ENCODE data around the gene CCDC13.

DNA sequence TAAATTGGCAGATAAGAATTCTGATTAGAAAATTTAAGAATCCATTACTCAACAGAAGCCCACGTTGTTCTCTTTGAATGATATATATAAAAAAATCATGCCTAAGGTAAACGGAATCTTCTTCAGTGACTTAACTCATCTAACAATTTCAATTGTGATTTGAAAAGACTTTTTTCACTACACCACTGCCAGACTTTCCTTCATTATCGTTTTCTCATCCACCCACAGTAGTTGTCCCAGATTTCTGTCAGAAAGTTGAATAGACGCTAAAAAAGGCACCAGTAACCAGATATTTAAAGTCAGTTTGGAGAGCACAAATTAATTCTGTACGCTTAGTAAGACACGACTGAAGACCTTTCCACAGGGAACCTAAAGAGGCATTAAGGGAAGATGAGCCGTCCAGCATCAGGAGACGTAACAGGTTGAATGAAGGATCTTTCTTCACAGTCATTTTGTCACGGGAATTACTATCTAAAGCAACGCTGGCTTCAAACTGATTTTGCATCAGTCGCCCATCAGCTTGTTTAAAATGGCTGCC is 29.9 kb upstream of the CCDC13 start:
- TF ChIP-seq, protein P1, sequence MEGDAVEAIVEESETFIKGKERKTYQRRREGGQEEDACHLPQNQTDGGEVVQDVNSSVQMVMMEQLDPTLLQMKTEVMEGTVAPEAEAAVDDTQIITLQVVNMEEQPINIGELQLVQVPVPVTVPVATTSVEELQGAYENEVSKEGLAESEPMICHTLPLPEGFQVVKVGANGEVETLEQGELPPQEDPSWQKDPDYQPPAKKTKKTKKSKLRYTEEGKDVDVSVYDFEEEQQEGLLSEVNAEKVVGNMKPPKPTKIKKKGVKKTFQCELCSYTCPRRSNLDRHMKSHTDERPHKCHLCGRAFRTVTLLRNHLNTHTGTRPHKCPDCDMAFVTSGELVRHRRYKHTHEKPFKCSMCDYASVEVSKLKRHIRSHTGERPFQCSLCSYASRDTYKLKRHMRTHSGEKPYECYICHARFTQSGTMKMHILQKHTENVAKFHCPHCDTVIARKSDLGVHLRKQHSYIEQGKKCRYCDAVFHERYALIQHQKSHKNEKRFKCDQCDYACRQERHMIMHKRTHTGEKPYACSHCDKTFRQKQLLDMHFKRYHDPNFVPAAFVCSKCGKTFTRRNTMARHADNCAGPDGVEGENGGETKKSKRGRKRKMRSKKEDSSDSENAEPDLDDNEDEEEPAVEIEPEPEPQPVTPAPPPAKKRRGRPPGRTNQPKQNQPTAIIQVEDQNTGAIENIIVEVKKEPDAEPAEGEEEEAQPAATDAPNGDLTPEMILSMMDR (IDR thresholded peaks at IDR 0.05; ENCODE audit: insufficient read depth, low read length): no peak
- TF ChIP-seq POLR2AphosphoS5 (IDR thresholded peaks at IDR 0.05; ENCODE audit: low read depth) (no peak), GABPA (IDR thresholded peaks at IDR 0.05; ENCODE audit: low read depth) (no peak)
- TF ChIP-seq, protein P2, sequence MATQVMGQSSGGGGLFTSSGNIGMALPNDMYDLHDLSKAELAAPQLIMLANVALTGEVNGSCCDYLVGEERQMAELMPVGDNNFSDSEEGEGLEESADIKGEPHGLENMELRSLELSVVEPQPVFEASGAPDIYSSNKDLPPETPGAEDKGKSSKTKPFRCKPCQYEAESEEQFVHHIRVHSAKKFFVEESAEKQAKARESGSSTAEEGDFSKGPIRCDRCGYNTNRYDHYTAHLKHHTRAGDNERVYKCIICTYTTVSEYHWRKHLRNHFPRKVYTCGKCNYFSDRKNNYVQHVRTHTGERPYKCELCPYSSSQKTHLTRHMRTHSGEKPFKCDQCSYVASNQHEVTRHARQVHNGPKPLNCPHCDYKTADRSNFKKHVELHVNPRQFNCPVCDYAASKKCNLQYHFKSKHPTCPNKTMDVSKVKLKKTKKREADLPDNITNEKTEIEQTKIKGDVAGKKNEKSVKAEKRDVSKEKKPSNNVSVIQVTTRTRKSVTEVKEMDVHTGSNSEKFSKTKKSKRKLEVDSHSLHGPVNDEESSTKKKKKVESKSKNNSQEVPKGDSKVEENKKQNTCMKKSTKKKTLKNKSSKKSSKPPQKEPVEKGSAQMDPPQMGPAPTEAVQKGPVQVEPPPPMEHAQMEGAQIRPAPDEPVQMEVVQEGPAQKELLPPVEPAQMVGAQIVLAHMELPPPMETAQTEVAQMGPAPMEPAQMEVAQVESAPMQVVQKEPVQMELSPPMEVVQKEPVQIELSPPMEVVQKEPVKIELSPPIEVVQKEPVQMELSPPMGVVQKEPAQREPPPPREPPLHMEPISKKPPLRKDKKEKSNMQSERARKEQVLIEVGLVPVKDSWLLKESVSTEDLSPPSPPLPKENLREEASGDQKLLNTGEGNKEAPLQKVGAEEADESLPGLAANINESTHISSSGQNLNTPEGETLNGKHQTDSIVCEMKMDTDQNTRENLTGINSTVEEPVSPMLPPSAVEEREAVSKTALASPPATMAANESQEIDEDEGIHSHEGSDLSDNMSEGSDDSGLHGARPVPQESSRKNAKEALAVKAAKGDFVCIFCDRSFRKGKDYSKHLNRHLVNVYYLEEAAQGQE (IDR thresholded peaks at IDR 0.05; ENCODE audit: insufficient replicate concordance, low read depth): no peak
